ENCODE data around the gene DGKA. TPM values are rescaled to one million over a fixed set of nuclear protein-coding genes. Genes with fewer than 3 reads are reported as not detected.

DGKA gene
- total RNA-seq, 1 donor from 2014 or later, result 272 TPM

DNA sequence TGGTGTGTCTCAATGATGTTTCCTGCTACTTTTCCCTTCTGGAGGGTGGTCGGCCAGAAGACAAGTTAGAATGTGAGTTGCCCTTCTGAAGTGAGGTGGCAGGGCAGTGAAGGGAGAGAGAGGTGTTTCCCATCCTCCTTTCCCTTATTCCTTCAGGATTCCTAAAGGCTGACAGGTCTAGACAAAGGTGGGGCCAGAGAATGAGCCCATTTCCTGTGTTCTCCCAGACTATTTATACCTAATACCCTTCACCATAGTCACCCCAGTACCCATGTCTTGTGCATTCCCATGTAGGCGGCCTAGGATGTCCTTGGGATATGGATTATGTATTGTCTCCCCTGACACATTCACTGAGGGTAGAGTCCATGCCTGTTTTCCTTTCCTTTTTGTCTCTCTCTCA is 7.0 kb downstream of the DGKA start:
- H3K4me3 ChIP-seq (ENCODE audit: low read depth, low read length), result no peak overlapping the region
- DNase-seq (ENCODE audit: low read depth), result no peak
- TF ChIP-seq, protein P1, sequence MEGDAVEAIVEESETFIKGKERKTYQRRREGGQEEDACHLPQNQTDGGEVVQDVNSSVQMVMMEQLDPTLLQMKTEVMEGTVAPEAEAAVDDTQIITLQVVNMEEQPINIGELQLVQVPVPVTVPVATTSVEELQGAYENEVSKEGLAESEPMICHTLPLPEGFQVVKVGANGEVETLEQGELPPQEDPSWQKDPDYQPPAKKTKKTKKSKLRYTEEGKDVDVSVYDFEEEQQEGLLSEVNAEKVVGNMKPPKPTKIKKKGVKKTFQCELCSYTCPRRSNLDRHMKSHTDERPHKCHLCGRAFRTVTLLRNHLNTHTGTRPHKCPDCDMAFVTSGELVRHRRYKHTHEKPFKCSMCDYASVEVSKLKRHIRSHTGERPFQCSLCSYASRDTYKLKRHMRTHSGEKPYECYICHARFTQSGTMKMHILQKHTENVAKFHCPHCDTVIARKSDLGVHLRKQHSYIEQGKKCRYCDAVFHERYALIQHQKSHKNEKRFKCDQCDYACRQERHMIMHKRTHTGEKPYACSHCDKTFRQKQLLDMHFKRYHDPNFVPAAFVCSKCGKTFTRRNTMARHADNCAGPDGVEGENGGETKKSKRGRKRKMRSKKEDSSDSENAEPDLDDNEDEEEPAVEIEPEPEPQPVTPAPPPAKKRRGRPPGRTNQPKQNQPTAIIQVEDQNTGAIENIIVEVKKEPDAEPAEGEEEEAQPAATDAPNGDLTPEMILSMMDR (conservative IDR thresholded peaks at IDR 0.05; ENCODE audit: low read depth, low read length), result no peak

DNA sequence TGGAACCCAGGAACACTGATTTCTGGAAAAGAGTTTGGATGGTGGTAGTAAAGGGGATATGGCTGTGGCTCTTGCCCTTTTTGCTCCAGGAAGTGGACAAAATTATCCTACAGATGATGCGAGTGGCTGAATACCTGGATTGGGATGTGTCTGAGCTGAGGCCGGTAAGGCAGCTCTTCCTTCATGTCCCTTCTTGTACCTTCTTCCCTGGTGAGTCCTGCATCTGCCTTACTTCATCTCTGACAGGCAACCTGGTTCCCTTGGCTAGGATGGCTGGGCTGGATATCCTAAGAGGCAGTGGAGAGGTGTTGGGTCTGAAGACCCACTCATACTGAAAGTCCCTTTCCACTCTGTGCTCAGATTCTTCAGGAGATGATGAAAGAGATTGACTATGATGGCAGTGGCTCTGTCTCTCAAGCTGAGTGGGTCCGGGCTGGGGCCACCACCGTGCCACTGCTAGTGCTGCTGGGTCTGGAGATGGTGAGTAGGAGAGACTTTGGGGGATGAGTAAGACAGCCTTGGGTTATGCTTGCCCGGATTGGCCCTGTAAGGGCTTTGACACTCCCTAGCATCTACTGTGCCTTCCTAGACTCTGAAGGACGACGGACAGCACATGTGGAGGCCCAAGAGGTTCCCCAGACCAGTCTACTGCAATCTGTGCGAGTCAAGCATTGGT is 8.0 kb downstream of the DGKA start:
- no peak for DNase-seq (ENCODE audit: low read depth)
- H3K4me3 ChIP-seq (ENCODE audit: low read depth, low read length), result no peak overlapping the region
- TF ChIP-seq, protein P1 (conservative IDR thresholded peaks at IDR 0.05; ENCODE audit: low read depth, low read length), result no peak

DNA sequence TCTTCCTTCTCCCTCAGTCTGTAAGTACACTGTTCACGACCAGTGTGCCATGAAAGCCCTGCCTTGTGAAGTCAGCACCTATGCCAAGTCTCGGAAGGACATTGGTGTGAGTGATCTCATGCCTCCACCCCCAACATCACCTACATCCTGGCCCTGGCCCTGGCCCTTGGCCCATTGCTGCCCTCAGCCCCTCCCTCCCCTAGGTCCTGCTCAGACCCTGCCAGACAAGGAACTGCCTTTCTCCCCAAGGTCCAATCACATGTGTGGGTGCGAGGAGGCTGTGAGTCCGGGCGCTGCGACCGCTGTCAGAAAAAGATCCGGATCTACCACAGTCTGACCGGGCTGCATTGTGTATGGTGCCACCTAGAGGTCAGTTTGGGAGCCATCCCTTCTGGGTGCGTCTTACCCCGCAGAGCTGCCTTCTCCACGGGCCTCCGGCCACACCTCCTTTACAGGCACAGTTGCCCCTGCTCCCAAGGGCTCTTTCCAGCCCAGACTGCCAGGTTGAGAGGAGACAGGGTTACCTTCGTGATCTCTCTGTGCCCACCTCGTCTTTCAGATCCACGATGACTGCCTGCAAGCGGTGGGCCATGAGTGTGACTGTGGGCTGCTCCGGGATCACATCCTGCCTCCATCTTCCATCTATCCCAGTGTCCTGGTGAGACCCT is 9.2 kb downstream of the DGKA start:
- H3K4me3 ChIP-seq (ENCODE audit: low read depth, low read length), result peak overlapping the region; percentile 7
- TF ChIP-seq, protein P1 (conservative IDR thresholded peaks at IDR 0.05; ENCODE audit: low read depth, low read length), result peak; percentile 95
- no peak for DNase-seq (ENCODE audit: low read depth)

DNA sequence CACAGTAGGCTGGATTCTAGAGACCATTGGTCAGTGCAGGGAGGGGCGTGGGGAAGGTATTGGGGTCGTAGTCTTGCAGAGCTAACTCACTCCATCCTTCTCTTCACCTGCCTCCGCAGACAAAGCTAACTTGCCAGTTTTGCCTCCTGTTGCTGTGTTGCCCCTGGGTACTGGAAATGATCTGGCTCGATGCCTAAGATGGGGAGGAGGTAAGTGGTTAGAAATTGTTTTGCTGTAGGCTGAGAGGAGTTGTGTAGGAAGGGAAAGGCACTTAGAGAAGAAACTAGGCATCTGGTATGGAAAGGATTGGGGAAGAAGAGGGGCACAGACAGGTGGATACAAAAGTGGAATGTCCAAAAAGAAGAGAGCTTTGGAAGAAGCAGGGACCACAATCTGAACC is 11.1 kb downstream of the DGKA start:
- no peak overlapping the region for H3K4me3 ChIP-seq (ENCODE audit: low read depth, low read length)
- TF ChIP-seq, protein P1 (conservative IDR thresholded peaks at IDR 0.05; ENCODE audit: low read depth, low read length), result no peak
- DNase-seq (ENCODE audit: low read depth), result no peak

DNA sequence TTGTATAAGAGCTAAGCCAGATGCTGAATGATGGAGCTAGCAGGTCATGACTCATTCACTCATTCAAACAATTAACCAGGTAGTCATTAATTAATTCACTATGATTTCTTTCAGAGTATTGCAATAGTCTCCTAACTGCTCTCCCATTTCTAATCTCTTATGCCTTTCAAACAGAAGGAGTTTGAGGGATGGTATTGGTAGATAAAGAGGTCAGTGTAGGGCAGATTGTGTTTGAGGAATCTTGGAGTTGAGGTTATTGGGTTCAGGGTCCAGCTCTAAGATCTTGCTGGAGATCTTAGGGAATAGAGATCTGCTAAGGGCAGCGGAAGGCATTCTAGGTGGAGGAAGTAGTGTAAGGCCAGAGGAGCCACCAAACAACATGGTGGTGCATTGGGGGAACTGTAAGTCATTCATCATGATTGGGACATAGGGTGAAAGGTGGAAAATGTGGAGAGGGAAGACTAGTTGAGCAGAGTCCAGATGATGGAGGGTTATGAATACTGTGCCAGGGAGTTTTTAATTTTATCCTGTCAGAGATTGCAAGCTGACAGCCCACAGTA is 11.7 kb downstream of the DGKA start:
- DNase-seq (ENCODE audit: low read depth), result no peak
- H3K4me3 ChIP-seq (ENCODE audit: low read depth, low read length), result no peak overlapping the region
- TF ChIP-seq, protein P1 (conservative IDR thresholded peaks at IDR 0.05; ENCODE audit: low read depth, low read length), result no peak

DNA sequence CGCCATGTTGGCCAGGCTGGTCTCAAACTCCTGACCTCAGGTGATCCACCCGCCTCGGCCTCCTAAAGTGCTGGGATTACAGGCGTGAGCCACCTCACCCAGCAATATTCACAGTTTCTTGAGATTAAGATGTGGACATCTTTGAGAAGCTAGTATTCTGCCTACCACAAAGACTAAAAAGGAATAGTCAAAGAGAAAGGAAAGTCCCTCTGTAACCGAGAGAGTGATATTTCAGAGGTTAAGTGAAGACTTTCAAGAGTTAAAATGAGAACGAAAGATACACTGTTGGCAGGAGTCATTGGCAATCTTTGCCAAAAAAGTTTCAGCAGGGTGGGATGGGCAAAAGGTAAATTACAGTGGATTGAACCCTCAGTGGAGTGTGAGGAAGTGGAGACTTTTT is 15.6 kb downstream of the DGKA start:
- no peak for DNase-seq (ENCODE audit: low read depth)
- TF ChIP-seq, protein P1 (conservative IDR thresholded peaks at IDR 0.05; ENCODE audit: low read depth, low read length), result no peak
- no peak overlapping the region for H3K4me3 ChIP-seq (ENCODE audit: low read depth, low read length)
